Stomach (tissue), 4 donors: ENCODE data around the gene WWC1.

Experiments used
- CTCF ChIP-seq, 7 experiments: fragments of 450-650 bp in 4 of 7; fragments of 200-600 bp in 3 of 7; sonication (generic) in 3 of 7; IDR thresholded peaks; one replicate each; pipeline ENCODE4 v1.5.1; 2016 to 2019; ENCODE audit warnings: antibody characterized with exemption in 7 of 7, control low read depth in 2 of 7, mild to moderate bottlenecking in 1 of 7
- POLR2A ChIP-seq, 4 donors: fragments of 450-650 bp; IDR thresholded peaks; one replicate each; pipeline ENCODE4 v1.6.1; 2016; ENCODE audit warnings: antibody characterized with exemption in 4 of 4, control low read depth in 2 of 4, mild to moderate bottlenecking in 1 of 4, moderate library complexity in 1 of 4

- no peak for TF ChIP-seq POLR2A (IDR thresholded peaks at IDR 0.05)
- TF ChIP-seq CTCF (IDR thresholded peaks at IDR 0.05), result no peak
These were observed 171.6 kb downstream of the WWC1 start for GRCh38 chr5:168463081-168463480.
